Thoracic aorta (tissue), 2 donors: ENCODE data around the gene LRRN4CL. TPM values are rescaled to one million over a fixed set of nuclear protein-coding genes. Genes with fewer than 3 reads are reported as not detected.
A peak's percentile ranks its signal among the peaks of the same experiment; 100 is the strongest.
"Not testable (repeated sequence)": the region's sequence is repeated elsewhere in the genome, so short reads cannot be mapped to it uniquely, and the experiment has no call there.

Experiments used
- ATAC-seq: fragments of 150-250 bp; one replicate; pipeline ENCODE4 v1.8.0; 2017; ENCODE audit warnings: low read depth; ENCODE audit not compliant: insufficient number of reproducible peaks, low FRiP score
- DNase-seq: peaks from one replicate; pipeline ENCODE4 v3.0.0-alpha.2; 2020; ENCODE audit warnings: low spot score
- H3K27ac ChIP-seq, 2 donors: fragments of 200-600 bp; sonication (generic); 1 replicate in 1 of 2; 2 replicates in 1 of 2; pipeline ENCODE4 v1.5.1; 2016; ENCODE audit warnings: mild to moderate bottlenecking in 2 of 2, moderate library complexity in 2 of 2
- H3K27me3 ChIP-seq: fragments of 200-600 bp; sonication (generic); replicated peaks from 2 replicates; pipeline ENCODE4 v1.6.0; 2016; ENCODE audit warnings: mild to moderate bottlenecking; ENCODE audit not compliant: insufficient read depth
- H3K36me3 ChIP-seq: fragments of 200-600 bp; sonication (generic); one replicate; pipeline ENCODE4 v1.5.1; 2016
- H3K4me1 ChIP-seq, 2 donors: fragments of 200-600 bp; sonication (generic); 1 replicate in 1 of 2; 2 replicates in 1 of 2; pipeline versions ENCODE4 v1.5.1 to v1.6.0; 2016; ENCODE audit warnings: low read depth in 2 of 2, mild to moderate bottlenecking in 1 of 2; ENCODE audit not compliant: control insufficient read depth in 1 of 2
- H3K4me3 ChIP-seq: fragments of 200-600 bp; sonication (generic); 2 replicates; pipeline ENCODE4 v1.5.1; 2016; ENCODE audit warnings: mild to moderate bottlenecking
- H3K9me3 ChIP-seq: fragments of 200-600 bp; sonication (generic); 2 replicates; pipeline ENCODE4 v1.5.1; 2016
- CTCF ChIP-seq: fragments of 200-600 bp; sonication (generic); IDR thresholded peaks from one replicate; pipeline ENCODE4 v1.5.1; 2019; ENCODE audit warnings: antibody characterized with exemption
- total RNA-seq, 2 donors: library from RNA; depleted of rRNA; stranded (reverse); fragments of >200 nt; gene quantifications; one replicate each; pipeline versions ENCODE4 v1.1.0 to v1.2.3, GENCODE V29; 2016

Gene LRRN4CL
- 10 to 100 TPM; 10.5 to 22.5 TPM for total RNA-seq

DNA sequence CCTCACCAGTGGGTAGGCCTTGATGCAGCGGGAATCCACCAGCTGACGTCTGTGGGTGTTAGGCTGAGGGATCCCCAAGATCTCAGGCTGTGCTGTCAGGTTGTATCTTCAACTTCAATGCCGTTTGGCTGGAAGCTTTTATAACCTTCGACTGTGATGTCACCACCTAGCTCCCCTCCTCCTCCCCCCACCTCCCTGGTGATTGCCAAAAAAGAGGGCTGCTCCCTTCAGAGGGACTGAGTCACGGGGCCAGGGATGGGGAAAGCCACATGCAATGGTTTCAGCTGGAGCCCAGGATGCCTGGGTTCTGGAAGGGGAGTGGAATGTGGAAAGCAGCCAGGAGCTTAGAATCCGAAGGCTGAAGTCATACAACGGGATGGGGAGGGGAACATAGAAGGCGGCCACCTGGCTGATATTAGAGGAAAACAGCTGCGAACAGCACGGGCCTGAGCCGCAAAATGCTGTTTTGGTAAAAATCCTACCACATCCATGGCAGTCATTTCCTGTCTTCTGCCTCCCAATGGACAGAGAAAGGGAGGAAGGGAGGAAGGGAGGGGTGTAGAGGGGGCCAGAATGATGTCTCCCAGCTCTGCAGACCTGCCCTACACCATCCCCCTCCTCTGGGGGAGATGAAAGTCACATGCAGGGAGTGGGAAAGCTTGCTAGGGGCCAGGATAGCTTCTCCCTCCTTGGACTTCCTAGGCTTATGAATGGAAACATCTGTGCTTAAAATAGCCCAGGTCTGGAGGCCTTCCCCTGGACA, at the start of gene LRRN4CL:
TSS of gene LRRN4CL (minus strand) at position 110 of the 763 bp plus-strand sequence. CDS start 1,022 bp downstream, outside the sequence.
- ATAC-seq, result no peak

GRCh38 chr11:62737196-62737595, 47.9 kb upstream of the LRRN4CL start:
- peaks cover 25% of the 10 kb centered on the region for H3K36me3 ChIP-seq
- no peak for DNase-seq
- no peaks in the 10 kb centered on the region for H3K9me3 ChIP-seq
- no peaks in the 10 kb centered on the region for H3K27me3 ChIP-seq
- no peak for ATAC-seq
- H3K4me3 ChIP-seq, result no peak overlapping the region
- no peak for TF ChIP-seq CTCF
- H3K4me1 ChIP-seq, result no peaks in the 10 kb centered on the region
- H3K27ac ChIP-seq, result no peak overlapping the region

More for the DNA sequence above, at the start of gene LRRN4CL:
- Histone ChIP-seq H3K4me3 (no peak within 1 kb of the TSS), H3K27me3 (no peaks in the 10 kb centered on the region), H3K27ac (no peak within 1 kb of the TSS), H3K36me3 (peaks cover 31% of the 10 kb centered on the region), H3K4me1 (peaks cover 0 to 9% of the 10 kb centered on the region in 2 donors), H3K9me3 (no peaks in the 10 kb centered on the region)
- no peak for TF ChIP-seq CTCF
- no peak for DNase-seq

- Histone ChIP-seq H3K9me3 (no peaks in the 10 kb centered on the region), H3K4me3 (no peak overlapping the region), H3K27ac (no peak overlapping the region), H3K4me1 (peaks cover 19 to 27% of the 10 kb centered on the region in 2 donors), H3K36me3 (peaks cover 22% of the 10 kb centered on the region), H3K27me3 (no peaks in the 10 kb centered on the region)
- TF ChIP-seq CTCF, result no peak
- ATAC-seq (no peak), DNase-seq (no peak)
These were observed 43.5 kb upstream of the LRRN4CL start for GRCh38 chr11:62732830-62733229.

GRCh38 chr11:62730076-62730475, 40.7 kb upstream of the LRRN4CL start:
- DNase-seq, result not testable (repeated sequence)
- H3K4me1 ChIP-seq, result peaks cover 19 to 37% of the 10 kb centered on the region in 2 donors

DNA sequence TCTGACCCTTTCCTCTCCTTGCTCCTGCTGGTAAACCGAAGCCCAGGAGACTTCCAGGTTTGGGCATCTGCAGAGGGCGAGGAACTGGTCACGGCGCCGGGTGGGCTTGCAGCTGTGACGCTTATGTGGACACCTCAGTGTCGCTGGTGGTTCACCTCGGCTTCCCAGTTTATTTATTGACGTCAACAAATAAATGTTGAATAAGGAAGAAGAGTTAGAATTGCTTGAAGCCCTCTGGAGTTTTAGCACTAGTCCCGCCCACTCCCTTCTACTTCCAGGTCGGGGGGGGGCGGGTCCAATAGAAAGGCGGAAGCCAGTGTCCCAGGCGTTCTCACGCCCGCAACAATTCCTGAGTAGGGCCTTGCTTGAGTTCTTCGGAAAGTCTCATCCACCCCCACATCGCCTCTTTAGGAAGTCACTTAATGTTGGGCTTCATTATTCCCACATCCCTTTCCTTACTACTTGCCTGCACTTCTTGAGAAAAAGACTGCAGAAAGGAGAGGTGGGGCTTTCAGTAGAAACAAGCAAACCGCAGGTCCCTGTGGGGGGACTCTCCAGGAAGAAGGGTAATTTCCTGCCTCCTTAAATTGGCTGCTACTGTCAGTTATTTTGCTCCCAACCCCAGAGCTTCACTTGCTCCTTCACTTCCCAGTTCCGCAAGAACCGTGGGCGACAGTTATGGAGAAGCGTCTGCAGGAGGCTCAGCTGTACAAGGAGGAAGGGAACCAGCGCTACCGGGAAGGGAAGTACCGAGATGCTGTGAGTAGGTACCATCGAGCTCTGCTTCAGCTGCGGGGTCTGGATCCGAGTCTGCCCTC, 39.0 kb upstream of the LRRN4CL start, which contains the start of gene TTC9C:
TSS of gene TTC9C (plus strand) at position 316 of the 818 bp plus-strand sequence. CDS start at position 679, 363 bp downstream.
- peak; percentile 71 for ATAC-seq
- Histone ChIP-seq H3K4me1 (peaks cover 29 to 53% of the 10 kb centered on the region in 2 donors), H3K36me3 (peaks cover 16% of the 10 kb centered on the region)

More at GRCh38 chr11:62730076-62730475, 40.7 kb upstream of the LRRN4CL start:
- H3K36me3 ChIP-seq, result peaks cover 10% of the 10 kb centered on the region
- H3K4me3 ChIP-seq, result peak overlapping the region; percentile 97
- not testable (repeated sequence) for H3K27me3 ChIP-seq, ATAC-seq, H3K9me3 ChIP-seq
- peak overlapping the region in 1 of 2 donors; percentile 10 for H3K27ac ChIP-seq

More for the DNA sequence above, 39.0 kb upstream of the LRRN4CL start, which contains the start of gene TTC9C:
- Histone ChIP-seq H3K27me3 (no peaks in the 10 kb centered on the region), H3K9me3 (no peaks in the 10 kb centered on the region), H3K4me3 (peak within 1 kb of the TSS; percentile 97), H3K27ac (peak within 1 kb of the TSS; percentile 94 to 95)
- no peak for TF ChIP-seq CTCF
- peak; percentile 74 for DNase-seq
